ENCODE data around the gene GPR78. TPM values are rescaled to one million over a fixed set of nuclear protein-coding genes. Genes with fewer than 3 reads are reported as not detected.

The GPR78 gene
- total and polyA plus RNA-seq, 2 of the 4 experiments (the other 2 are of a cell fraction): under 0.01 to 0.10 TPM

DNA sequence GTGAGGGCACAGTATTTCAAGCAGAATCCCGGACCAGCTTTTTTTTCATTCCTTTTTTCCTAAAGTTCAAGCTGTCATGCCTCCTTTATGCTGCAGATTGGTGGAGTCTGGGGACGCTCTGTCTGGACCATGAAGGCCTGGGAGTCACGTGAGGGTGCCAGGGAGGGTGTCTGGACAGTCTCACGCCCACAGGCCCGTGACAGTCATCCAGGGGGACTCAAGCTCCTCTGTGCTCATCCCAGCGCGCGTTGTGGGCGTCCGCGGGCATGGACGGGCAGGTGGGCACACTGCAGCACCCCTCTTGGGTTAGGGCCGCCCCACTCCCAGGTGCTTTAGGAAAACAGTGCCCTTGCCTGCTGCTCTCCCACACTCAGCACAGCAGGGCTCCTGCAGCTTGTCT is 17.1 kb downstream of the GPR78 start:
- TF ChIP-seq FOS (IDR thresholded peaks at IDR 0.05; ENCODE audit: low read depth, low read length): no peak
- Histone ChIP-seq H4K91ac (ENCODE audit: insufficient read depth, low read depth, low read length) (no peak overlapping the region), H3K4me1 (ENCODE audit: control insufficient read depth, insufficient read depth, low read length) (peaks cover 6% of the 10 kb centered on the region; the same call in 1 of the 2 replicates), H2BK20ac (ENCODE audit: low read depth, low read length) (no peak overlapping the region), H3K9me1 (ENCODE audit: insufficient read depth, low read length) (no peaks in the 10 kb centered on the region), H2BK5ac (ENCODE audit: low read depth, low read length, poor library complexity, severe bottlenecking) (no peak overlapping the region), H2AFZ (replicated peaks; ENCODE audit: low read length, poor library complexity) (no peak overlapping the region), H2BK15ac (ENCODE audit: low read depth, low read length) (no peak overlapping the region), H3K14ac (replicated peaks; ENCODE audit: low read depth, low read length) (no peak overlapping the region), H4K20me1 (ENCODE audit: insufficient read depth, low read length) (peaks cover 10% of the 10 kb centered on the region), H4K5ac (ENCODE audit: low read depth, low read length) (no peak overlapping the region), H2AK9ac (replicated peaks; ENCODE audit: low read depth, low read length, poor library complexity) (no peak overlapping the region), H2BK120ac (ENCODE audit: low read depth, low read length) (no peak overlapping the region), H3K23ac (ENCODE audit: low read depth, low read length) (no peak overlapping the region), H3K27me3 (ENCODE audit: control insufficient read depth, insufficient read depth, low read length) (peaks cover 12% of the 10 kb centered on the region), H3K36me3 (ENCODE audit: control insufficient read depth, insufficient read depth, low read length) (peaks cover 28% of the 10 kb centered on the region; the same call in 1 of the 2 replicates), H4K8ac (ENCODE audit: low read depth in 2 of 2, low read length in 2 of 2) (no peak overlapping the region), H3K9me3 (ENCODE audit: control insufficient read depth, insufficient read depth, low read length) (no peaks in the 10 kb centered on the region), H3K4me3 (ENCODE audit: insufficient read depth, low read depth, low read length) (no peak overlapping the region), H3K18ac (ENCODE audit: low read depth, low read length) (no peak overlapping the region), H3K9ac (ENCODE audit: low read depth, low read length) (no peak overlapping the region), H3K27ac (ENCODE audit: insufficient read depth, low read length) (no peak overlapping the region), H3K56ac (ENCODE audit: extremely low read depth, insufficient read depth, low read length) (no peak overlapping the region), H2AK5ac (ENCODE audit: low read depth, low read length) (no peak overlapping the region), H3K4me2 (ENCODE audit: low read depth, low read length) (no peak overlapping the region), H3K4ac (ENCODE audit: low read depth, low read length) (no peak overlapping the region), H3K79me1 (ENCODE audit: low read depth in 1 of 2, low read length in 2 of 2) (no peaks in the 10 kb centered on the region)
- ATAC-seq (ENCODE audit: low read depth): no peak
- in situ Hi-C loops (cut with MboI; ENCODE audit: low sequenced_read_pairs) (no loop called here), intact Hi-C loops (cut with micrococcal nuclease) (no loop called here), dilution Hi-C loops (cut with HindIII; ENCODE audit: low sequenced_read_pairs, unreplicated experiment) (no loop called here)
- ChIA-PET CTCF (interaction anchor here (0.8 to 1.3 kb wide), 3 partner anchors 10 to 128 kb away, joined by 3 to 6 read pairs (median 3); no protein-coding TSS in a partner anchor), POLR2A (ENCODE audit: unreplicated experiment) (no interaction called here)
- DNase-seq: no peak
- 96% methylated on average over 8 of the region's 13 CpGs; no CpG with 5 or more reads in 1 of the 2 experiments for WGBS, 2 experiments (ENCODE audit: extremely low coverage in 2 of 2, insufficient read length in 1 of 2)
- no TSS peak for BruUV-seq (replicated peaks)

Measured in IMR-90 (cell line).